BJ (cell line): Measurements from ENCODE around the gene ITGA1. TPM values are rescaled to one million over a fixed set of nuclear protein-coding genes. Genes with fewer than 3 reads are reported as not detected.
"Not testable (repeated sequence)": the region's sequence is repeated elsewhere in the genome, so short reads cannot be mapped to it uniquely, and the experiment has no call there.

Experiments used
- CTCF ChIA-PET: fragments of 350-600 bp; formaldehyde crosslinking; extraction: SDS; loops from one replicate; lab custom pipeline; 2021; ENCODE audit warnings: antibody characterized with exemption, inconsistent platforms; lab: Yijun Ruan, JAX
- POLR2A ChIA-PET: fragments of 300-600 bp; sonication (Branson Sonifier 250); formaldehyde crosslinking; extraction: SDS; loops from one replicate; lab custom pipeline; 2021; ENCODE audit warnings: antibody characterized with exemption; lab: Charles Lee
- DNase-seq: peaks from one replicate; pipeline ENCODE4 v3.0.0-alpha.2; 2011; ENCODE audit warnings: low read depth
- H3K27me3 ChIP-seq: 2 replicates; pipeline ENCODE4 v1.6.0; 2011; ENCODE audit warnings: low read length; ENCODE audit not compliant: control insufficient read depth, insufficient read depth
- H3K36me3 ChIP-seq: 2 replicates; pipeline ENCODE4 v1.5.1; 2011; ENCODE audit warnings: low read length; ENCODE audit not compliant: control insufficient read depth, insufficient read depth
- H3K4me3 ChIP-seq: 2 replicates; pipeline ENCODE4 v1.5.1; 2011; ENCODE audit warnings: low read depth, mild to moderate bottlenecking, control low read depth, low read length
- CTCF ChIP-seq: IDR thresholded peaks from 2 replicates; pipeline ENCODE4 v1.5.1; 2011; ENCODE audit warnings: low read depth, mild to moderate bottlenecking, control low read depth, inconsistent platforms, low read length, moderate library complexity; ENCODE audit not compliant: insufficient read depth
- polyA plus RNA-seq: library from polyadenylated mRNA; depleted of rRNA; stranded (reverse); fragments of >200 nt; gene quantifications from 2 replicates; pipeline ENCODE4 v1.2.3, GENCODE V29; 2011

Gene ITGA1
- polyA plus RNA-seq, 1 experiment, result 35.2 TPM

DNA sequence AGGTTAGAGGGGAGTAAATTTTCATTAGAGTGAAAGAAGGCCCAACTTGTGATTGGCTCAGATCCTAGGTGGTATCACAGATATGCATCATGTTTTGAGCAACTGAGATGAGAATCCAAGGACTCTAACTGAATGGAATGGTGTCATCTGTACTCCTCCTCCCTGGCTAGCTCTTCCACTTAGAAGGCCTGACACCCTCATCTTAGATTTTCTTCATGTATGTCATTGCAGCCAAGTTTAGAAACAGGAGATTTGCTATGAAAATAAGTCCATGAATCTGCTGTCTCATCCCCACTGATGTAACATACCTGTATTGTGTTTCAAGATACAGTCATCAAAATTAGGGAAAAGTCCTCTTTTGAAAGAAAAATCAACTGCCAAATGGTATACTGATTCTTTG, 54.4 kb downstream of the ITGA1 start:
- CTCF ChIA-PET, result no interaction called here

DNA sequence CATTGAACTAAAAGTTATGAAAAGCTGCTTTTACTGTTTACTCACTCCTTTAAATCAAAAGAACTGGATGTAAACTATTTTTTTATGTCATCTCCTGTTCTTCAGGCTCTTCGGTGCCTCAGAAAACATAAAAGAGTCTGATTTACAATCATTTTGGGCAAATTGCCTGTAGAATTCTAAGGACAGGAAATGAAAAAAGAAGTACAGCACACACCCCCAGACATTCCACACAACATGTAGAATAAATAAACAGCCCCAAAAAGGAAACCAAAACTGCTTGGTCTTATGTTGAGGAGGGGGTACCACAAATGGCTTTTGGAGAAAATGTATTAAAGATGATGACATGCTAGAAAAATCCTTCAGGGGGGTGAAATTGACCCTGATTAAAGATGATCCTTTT, 57.2 kb downstream of the ITGA1 start:
- CTCF ChIA-PET, result interaction anchor here (0.8 kb wide), 1 partner anchor 95 kb away, joined by 3 read pairs; no protein-coding TSS in a partner anchor
- Histone ChIP-seq H3K27me3 (no peaks in the 10 kb centered on the region), H3K4me3 (no peak overlapping the region), H3K36me3 (no peaks in the 10 kb centered on the region)
- POLR2A ChIA-PET, result no interaction called here
- no peak for DNase-seq
- no peak for TF ChIP-seq CTCF

More for the DNA sequence above, 54.4 kb downstream of the ITGA1 start:
- Histone ChIP-seq H3K27me3 (no peaks in the 10 kb centered on the region), H3K36me3 (no peaks in the 10 kb centered on the region), H3K4me3 (no peak overlapping the region)
- DNase-seq, result no peak
- POLR2A ChIA-PET, result no interaction called here
- TF ChIP-seq CTCF, result no peak

DNA sequence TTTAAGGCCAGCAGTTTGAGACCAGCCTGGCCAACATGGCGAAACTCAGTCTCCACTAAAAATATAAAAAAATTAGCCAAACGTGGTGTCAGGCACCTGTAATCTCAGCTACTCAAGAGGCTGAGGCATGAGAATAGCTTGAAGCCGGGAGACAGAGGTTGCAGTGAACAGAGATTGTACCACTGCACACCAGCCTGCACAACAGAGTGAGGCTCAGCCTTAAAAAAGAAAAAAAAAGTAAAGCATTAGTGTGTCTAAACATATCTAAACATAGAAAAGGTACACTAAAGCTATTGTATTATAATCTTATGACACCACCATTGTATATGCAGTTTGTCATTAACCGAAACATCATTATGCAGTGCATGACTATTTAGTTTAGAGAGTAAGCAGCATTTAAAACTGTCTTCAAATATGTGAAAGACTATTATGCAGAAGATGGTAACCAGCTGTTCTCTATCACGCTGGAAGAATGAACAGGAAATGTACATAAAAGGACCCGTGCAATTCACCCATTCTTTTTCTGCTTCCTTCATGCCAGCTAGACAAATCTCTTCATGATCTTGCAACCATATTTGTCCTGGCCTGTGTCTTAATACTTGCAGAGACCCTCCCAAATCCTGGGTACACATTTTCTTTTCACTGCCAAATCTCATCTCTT, 58.6 kb downstream of the ITGA1 start:
- no peak for TF ChIP-seq CTCF
- no peaks in the 10 kb centered on the region for H3K36me3 ChIP-seq
- no peaks in the 10 kb centered on the region for H3K27me3 ChIP-seq
- POLR2A ChIA-PET, result no interaction called here
- DNase-seq, result no peak
- no peak overlapping the region for H3K4me3 ChIP-seq
- CTCF ChIA-PET, result interaction anchor here (0.7 to 1.4 kb wide), 2 partner anchors 15 to 69 kb away, joined by 3 to 4 read pairs; no protein-coding TSS in a partner anchor

DNA sequence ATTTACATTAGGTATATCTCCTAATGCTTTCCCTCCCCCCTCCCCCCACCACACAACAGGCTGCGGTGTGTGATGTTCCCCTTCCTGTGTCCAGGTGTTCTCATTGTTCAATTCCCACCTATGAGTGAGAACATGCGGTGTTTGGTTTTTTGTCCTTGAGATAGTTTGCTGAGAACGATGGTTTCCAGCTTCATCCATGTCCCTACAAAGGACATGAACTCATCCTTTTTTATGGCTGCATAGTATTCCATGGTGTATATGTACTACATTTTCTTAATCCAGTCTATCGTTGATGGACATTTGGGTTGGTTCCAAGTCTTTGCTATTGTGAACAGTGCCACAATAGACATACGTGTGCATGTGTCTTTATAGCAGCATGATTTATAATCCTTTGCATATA, 61.0 kb downstream of the ITGA1 start:
- H3K36me3 ChIP-seq, H3K27me3 ChIP-seq, H3K4me3 ChIP-seq, DNase-seq, POLR2A ChIA-PET, CTCF ChIA-PET: not testable (repeated sequence)

GRCh38 chr5:52849544-52849943, 61.8 kb downstream of the ITGA1 start:
- TF ChIP-seq CTCF, result no peak
- ChIA-PET POLR2A (no interaction called here), CTCF (interaction anchor here (0.7 kb wide), 1 partner anchor 62 kb away, joined by 3 read pairs; the partner anchor contains the start of genes ITGA1 and PELO)

DNA sequence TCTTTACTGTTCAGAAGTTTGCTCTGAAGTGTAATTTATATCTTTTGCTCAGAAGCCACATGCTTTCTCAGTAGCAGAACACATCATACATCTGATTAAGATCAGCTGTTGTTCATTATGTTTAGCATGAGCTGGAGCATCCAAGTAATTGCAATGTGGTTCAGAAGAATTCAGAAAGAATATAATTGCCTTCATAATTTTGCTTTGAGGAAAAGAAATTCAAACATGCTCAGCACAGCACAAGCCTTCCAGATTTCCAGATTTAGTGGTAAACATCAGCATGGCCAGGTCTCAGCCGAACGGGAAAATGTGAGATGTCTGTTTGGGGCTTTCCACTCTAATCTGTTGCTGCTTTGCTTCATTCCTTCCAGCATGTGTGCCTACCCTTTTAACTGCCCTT, 65.9 kb downstream of the ITGA1 start:
- Histone ChIP-seq H3K36me3 (no peaks in the 10 kb centered on the region), H3K27me3 (no peaks in the 10 kb centered on the region), H3K4me3 (no peak overlapping the region)
- CTCF ChIA-PET, result no interaction called here
- peak; percentile 21; the same call in 1 of the 2 replicates for TF ChIP-seq CTCF
- no peak for DNase-seq
- POLR2A ChIA-PET, result no interaction called here

More at GRCh38 chr5:52849544-52849943, 61.8 kb downstream of the ITGA1 start:
- Histone ChIP-seq H3K4me3 (no peak overlapping the region), H3K27me3 (no peaks in the 10 kb centered on the region), H3K36me3 (no peaks in the 10 kb centered on the region)
- no peak for DNase-seq
